T-helper 1 cell treated with Interleukin-12 subunit alpha and Interleukin-12 subunit beta and Interleukin-4 antibody, amounts not matched to agents 30 ng/mL and 1 ng/mL, for 36 hours (primary cell): ENCODE data around the gene PREX1. TPM values are rescaled to one million over a fixed set of nuclear protein-coding genes. Genes with fewer than 3 reads are reported as not detected.
"Not testable (repeated sequence)": the region's sequence is repeated elsewhere in the genome, so short reads cannot be mapped to it uniquely, and the experiment has no call there.

Experiments
- intact Hi-C: fragments of 100-400 bp; cut with micrococcal nuclease; formaldehyde crosslinking; loops from one replicate; pipeline ENCODE4 v1.15.1; 2024
- total RNA-seq: library from RNA; stranded (reverse); gene quantifications from 2 replicates; pipeline ENCODE4 v1.2.3, GENCODE V29; 2022

The PREX1 gene
- total RNA-seq, 1 donor from 2014 or later: 119 TPM

- intact Hi-C loops: no loop called here
Observed at GRCh38 chr20:48613926-48614325, 213.9 kb downstream of the PREX1 start.

GRCh38 chr20:48612335-48612734 lies 215.5 kb downstream of the PREX1 start:
- intact Hi-C loops: no loop called here

- intact Hi-C loops: no loop called here
Observed at GRCh38 chr20:48610996-48611395, 216.8 kb downstream of the PREX1 start.

- intact Hi-C loops: no loop called here
Observed at GRCh38 chr20:48609491-48609978, 218.3 kb downstream of the PREX1 start.

GRCh38 chr20:48608756-48609155 lies 219.0 kb downstream of the PREX1 start:
- intact Hi-C loops: no loop called here

GRCh38 chr20:48607544-48607865 lies 220.3 kb downstream of the PREX1 start:
- intact Hi-C loops: no loop called here

GRCh38 chr20:48606841-48607543 lies 220.8 kb downstream of the PREX1 start:
- intact Hi-C loops: no loop called here

GRCh38 chr20:48606172-48606840 lies 221.5 kb downstream of the PREX1 start:
- intact Hi-C loops: no loop called here

GRCh38 chr20:48605364-48606171 lies 222.2 kb downstream of the PREX1 start:
- intact Hi-C loops: no loop called here

- intact Hi-C loops: no loop called here
Observed at GRCh38 chr20:48604936-48605335, 222.9 kb downstream of the PREX1 start.

GRCh38 chr20:48604426-48604825 lies 223.4 kb downstream of the PREX1 start:
- intact Hi-C loops: no loop called here

GRCh38 chr20:48603819-48604405 lies 223.9 kb downstream of the PREX1 start:
- intact Hi-C loops: no loop called here

- intact Hi-C loops: no loop called here
Observed at GRCh38 chr20:48603116-48603818, 224.5 kb downstream of the PREX1 start.

- intact Hi-C loops: no loop called here
Observed at GRCh38 chr20:48601798-48602197, 226.0 kb downstream of the PREX1 start.

- intact Hi-C loops: no loop called here
Observed at GRCh38 chr20:48600470-48600945, 227.3 kb downstream of the PREX1 start.

GRCh38 chr20:48599748-48600469 lies 227.9 kb downstream of the PREX1 start:
- intact Hi-C loops: no loop called here

- intact Hi-C loops: no loop called here
Observed at GRCh38 chr20:48599106-48599747, 228.6 kb downstream of the PREX1 start.

GRCh38 chr20:48598303-48598941 lies 229.4 kb downstream of the PREX1 start:
- intact Hi-C loops: not testable (repeated sequence)
